IMR-90 (cell line): Measurements from ENCODE around the gene PLA2G3. TPM values are rescaled to one million over a fixed set of nuclear protein-coding genes. Genes with fewer than 3 reads are reported as not detected.

ENCODE experiments used
- ATAC-seq: fragments of 200-7000 bp; cut with Tn5 transposase; 2 replicates; pipeline ENCODE4 v1.9.1; 2020; ENCODE audit warnings: low read depth, mild to moderate bottlenecking, moderate library complexity
- BruUV-seq: library from RNA; stranded (reverse); fragments of 400-500 nt; replicated peaks from 2 replicates; lab custom pipeline; 2021; lab: Mats Ljungman, UMichigan
- CTCF ChIA-PET: fragments of 300-600 bp; formaldehyde crosslinking; extraction: SDS; loops from one replicate; lab custom pipeline; 2021; ENCODE audit warnings: antibody characterized with exemption; lab: Yijun Ruan, JAX
- POLR2A ChIA-PET: fragments of 300-600 bp; sonication (Branson Sonifier 250); formaldehyde crosslinking; loops from one replicate; lab custom pipeline; 2022; ENCODE audit warnings: antibody characterized with exemption; ENCODE audit not compliant: unreplicated experiment; lab: Charles Lee
- DNase-seq: peaks from one replicate; pipeline ENCODE4 v3.0.0; 2013
- H2AFZ ChIP-seq: replicated peaks from 2 replicates; pipeline ENCODE3; 2013; ENCODE audit warnings: low read length, mild to moderate bottlenecking; ENCODE audit not compliant: poor library complexity
- H2AK5ac ChIP-seq: 2 replicates; pipeline ENCODE4 v1.6.1; 2013; ENCODE audit warnings: low read depth, low read length, inconsistent platforms
- H2AK9ac ChIP-seq: replicated peaks from 2 replicates; pipeline ENCODE3; 2013; ENCODE audit warnings: mild to moderate bottlenecking, low read depth, low read length, moderate library complexity; ENCODE audit not compliant: poor library complexity
- H2BK120ac ChIP-seq: 2 replicates; pipeline ENCODE4 v1.6.1; 2013; ENCODE audit warnings: low read depth, low read length, inconsistent platforms
- H2BK15ac ChIP-seq: 3 replicates; pipeline ENCODE4 v1.6.1; 2013; ENCODE audit warnings: low read depth, low read length, inconsistent platforms
- H2BK20ac ChIP-seq: 2 replicates; pipeline ENCODE4 v1.6.1; 2013; ENCODE audit warnings: low read depth, mild to moderate bottlenecking, inconsistent platforms, low read length, moderate library complexity
- H2BK5ac ChIP-seq: 2 replicates; pipeline ENCODE4 v1.6.1; 2013; ENCODE audit warnings: mild to moderate bottlenecking, low read depth, low read length, inconsistent platforms; ENCODE audit not compliant: poor library complexity, severe bottlenecking
- H3K14ac ChIP-seq: replicated peaks from 2 replicates; pipeline ENCODE4 v1.6.1; 2013; ENCODE audit warnings: low read depth, low read length, inconsistent platforms
- H3K18ac ChIP-seq: 2 replicates; pipeline ENCODE4 v1.6.1; 2013; ENCODE audit warnings: low read depth, low read length, control low read depth
- H3K23ac ChIP-seq: 2 replicates; pipeline ENCODE4 v1.6.1; 2013; ENCODE audit warnings: low read depth, low read length, inconsistent platforms
- H3K27ac ChIP-seq: 2 replicates; pipeline ENCODE4 v1.5.1; 2013; ENCODE audit warnings: mild to moderate bottlenecking, control low read depth, low read length; ENCODE audit not compliant: insufficient read depth
- H3K27me3 ChIP-seq: 2 replicates; pipeline ENCODE4 v1.6.1; 2013; ENCODE audit warnings: low read length; ENCODE audit not compliant: control insufficient read depth, insufficient read depth
- H3K36me3 ChIP-seq: 2 replicates; pipeline ENCODE4 v1.6.1; 2013; ENCODE audit warnings: low read length, mixed read lengths; ENCODE audit not compliant: control insufficient read depth, insufficient read depth
- H3K4ac ChIP-seq: 2 replicates; pipeline ENCODE4 v1.6.1; 2013; ENCODE audit warnings: low read depth, low read length, inconsistent platforms
- H3K4me1 ChIP-seq: 2 replicates; pipeline ENCODE4 v1.6.1; 2013; ENCODE audit warnings: low read length, mixed read lengths; ENCODE audit not compliant: control insufficient read depth, insufficient read depth
- H3K4me2 ChIP-seq: 2 replicates; pipeline ENCODE4 v1.6.1; 2013; ENCODE audit warnings: low read depth, mild to moderate bottlenecking, control low read depth, low read length, moderate library complexity
- H3K4me3 ChIP-seq: 2 replicates; pipeline ENCODE4 v1.5.1; 2013; ENCODE audit warnings: low read depth, mild to moderate bottlenecking, control low read depth, low read length, moderate library complexity; ENCODE audit not compliant: insufficient read depth
- H3K56ac ChIP-seq: 2 replicates; pipeline ENCODE4 v1.6.1; 2013; ENCODE audit warnings: low read length, inconsistent platforms; ENCODE audit not compliant: insufficient read depth; ENCODE audit errors: extremely low read depth
- H3K79me1 ChIP-seq, 2 experiments: 2 replicates each; pipeline ENCODE4 v1.6.1; 2013; ENCODE audit warnings: low read length in 2 of 2, inconsistent platforms in 1 of 2, low read depth in 1 of 2
- H3K9ac ChIP-seq: 2 replicates; pipeline ENCODE4 v1.6.1; 2013; ENCODE audit warnings: low read depth, low read length, control low read depth
- H3K9me1 ChIP-seq: 2 replicates; pipeline ENCODE4 v1.6.1; 2013; ENCODE audit warnings: low read length, inconsistent platforms; ENCODE audit not compliant: insufficient read depth
- H3K9me3 ChIP-seq: 2 replicates; pipeline ENCODE4 v1.6.1; 2013; ENCODE audit warnings: low read length; ENCODE audit not compliant: control insufficient read depth, insufficient read depth
- H4K20me1 ChIP-seq: 2 replicates; pipeline ENCODE4 v1.6.1; 2013; ENCODE audit warnings: low read length, inconsistent platforms; ENCODE audit not compliant: insufficient read depth
- H4K5ac ChIP-seq: 2 replicates; pipeline ENCODE4 v1.6.1; 2013; ENCODE audit warnings: mild to moderate bottlenecking, low read depth, low read length, control low read depth
- H4K8ac ChIP-seq, 2 experiments: 2 replicates each; pipeline ENCODE4 v1.6.1; 2013; ENCODE audit warnings: low read depth in 2 of 2, low read length in 2 of 2, control low read depth in 1 of 2, inconsistent platforms in 1 of 2
- H4K91ac ChIP-seq: 2 replicates; pipeline ENCODE4 v1.6.1; 2013; ENCODE audit warnings: low read depth, low read length, inconsistent platforms; ENCODE audit not compliant: insufficient read depth
- BHLHE40 ChIP-seq: fragments of 150-350 bp; IDR thresholded peaks from 2 replicates; pipeline ENCODE4 v1.6.1; 2016; ENCODE audit warnings: mild to moderate bottlenecking, low read depth, low read length
- CTCF ChIP-seq: conservative IDR thresholded peaks from 2 replicates; pipeline ENCODE4 v1.5.1; 2012; ENCODE audit warnings: mild to moderate bottlenecking, low read depth, low read length, improper control_type of control experiment
- FOS ChIP-seq: fragments of 150-350 bp; IDR thresholded peaks from 2 replicates; pipeline ENCODE4 v1.6.1; 2016; ENCODE audit warnings: low read depth, low read length
- MAZ ChIP-seq: IDR thresholded peaks from 2 replicates; pipeline ENCODE4 v1.6.1; 2012; ENCODE audit warnings: low read depth, mild to moderate bottlenecking, low read length, improper control_type of control experiment, moderate library complexity, borderline replicate concordance
- NFE2L2 ChIP-seq: fragments of 150-350 bp; IDR thresholded peaks from 2 replicates; pipeline ENCODE4 v1.6.1; 2016; ENCODE audit warnings: low read depth, mild to moderate bottlenecking, low read length
- POLR2A ChIP-seq: IDR thresholded peaks from 2 replicates; pipeline ENCODE4 v1.6.1; 2012; ENCODE audit warnings: mild to moderate bottlenecking, low read depth, low read length
- RAD21 ChIP-seq: IDR thresholded peaks from 2 replicates; pipeline ENCODE4 v1.6.1; 2012; ENCODE audit warnings: low read length, improper control_type of control experiment
- RCOR1 ChIP-seq: IDR thresholded peaks from 2 replicates; pipeline ENCODE4 v1.6.1; 2012; ENCODE audit warnings: mild to moderate bottlenecking, low read length, improper control_type of control experiment; ENCODE audit not compliant: insufficient replicate concordance
- RFX5 ChIP-seq: IDR thresholded peaks from 2 replicates; pipeline ENCODE4 v1.8.0; 2012; ENCODE audit warnings: low read depth, mild to moderate bottlenecking, low read length, moderate library complexity
- SMC3 ChIP-seq: fragments of 150-350 bp; IDR thresholded peaks from 2 replicates; pipeline ENCODE4 v1.6.1; 2016; ENCODE audit warnings: low read depth, mild to moderate bottlenecking, antibody characterized with exemption, low read length, moderate library complexity
- USF2 ChIP-seq: fragments of 150-350 bp; IDR thresholded peaks from 2 replicates; pipeline ENCODE4 v1.6.1; 2017; ENCODE audit warnings: mild to moderate bottlenecking, antibody characterized with exemption, low read length, low read depth
- WGBS, 2 experiments: methylation state at CpG; one replicate each; pipeline versions ENCODE4 v1.1.5 to v1.1.7; 2013; ENCODE audit warnings: missing lambda C conversion rate in 2 of 2; ENCODE audit not compliant: insufficient read length in 1 of 2; ENCODE audit errors: extremely low coverage in 2 of 2; 5-methylcytosine and 5-hydroxymethylcytosine counted together
- dilution Hi-C: fragments of 300-500 bp; cut with HindIII; formaldehyde crosslinking; loops from one replicate; pipeline ENCODE4 v1.14.3; 2018; ENCODE audit warnings: low sequenced_read_pairs; ENCODE audit not compliant: unreplicated experiment
- in situ Hi-C: fragments of 300-500 bp; cut with MboI; formaldehyde crosslinking; loops from 3 replicates; pipeline ENCODE4 v1.14.3; 2019; ENCODE audit warnings: low sequenced_read_pairs, inconsistent platforms, mixed read lengths
- intact Hi-C: fragments of 100-400 bp; cut with micrococcal nuclease; formaldehyde crosslinking; loops from 2 replicates; pipeline ENCODE4 v1.10.0; 2022
- polyA plus RNA-seq, 3 experiments: library from polyadenylated mRNA; depleted of rRNA; stranded (reverse); fragments of >200 nt; gene quantifications; 2 replicates each; pipeline ENCODE4 v1.2.3, GENCODE V29; 2012; ENCODE audit warnings: low replicate concordance in 1 of 3
- total RNA-seq: library from RNA; depleted of rRNA; stranded (reverse); fragments of >200 nt; gene quantifications from 2 replicates; pipeline ENCODE4 v1.2.3, GENCODE V29; 2012

The PLA2G3 gene
- total and polyA plus RNA-seq, 2 of the 4 experiments (the other 2 are of a cell fraction), result under 0.01 to 0.12 TPM

- Histone ChIP-seq H3K79me1 (peaks cover 15 to 56% of the 10 kb centered on the region in 2 experiments; a peak in 3 of 4 replicates), H2AK5ac (peak overlapping the region; percentile 85; the same call in 1 of the 2 replicates), H3K56ac (no peak overlapping the region), H3K36me3 (peaks cover 37% of the 10 kb centered on the region), H3K18ac (no peak overlapping the region), H4K91ac (no peak overlapping the region; the same call in 1 of the 2 replicates), H2BK15ac (no peak overlapping the region), H3K4me2 (peak overlapping the region; percentile 96), H2AK9ac (peak overlapping the region; percentile 74), H3K14ac (no peak overlapping the region; the same call in 1 of the 2 replicates), H3K27me3 (no peaks in the 10 kb centered on the region), H2BK20ac (no peak overlapping the region), H3K9me1 (peaks cover 19% of the 10 kb centered on the region), H2AFZ (no peak overlapping the region), H3K4me1 (peaks cover 44% of the 10 kb centered on the region), H3K27ac (peak overlapping the region; percentile 50), H4K5ac (no peak overlapping the region), H3K4ac (peak overlapping the region; percentile 92; the same call in 1 of the 2 replicates), H4K20me1 (peaks cover 25% of the 10 kb centered on the region), H3K9ac (peak overlapping the region; percentile 91), H2BK5ac (no peak overlapping the region), H3K4me3 (no peak overlapping the region; the same call in 1 of the 2 replicates), H4K8ac (no peak overlapping the region; a peak in 1 of 4 replicates), H3K9me3 (no peaks in the 10 kb centered on the region), H2BK120ac (no peak overlapping the region), H3K23ac (peak overlapping the region; percentile 94; the same call in 1 of the 2 replicates)
- intact Hi-C loops (loop anchor here (5.0 kb wide), 1 partner anchor 107 kb away; the partner anchor contains the start of gene LIMK2), dilution Hi-C loops (no loop called here), in situ Hi-C loops (no loop called here)
- BruUV-seq, result no TSS peak
- WGBS, 2 experiments, result 100% methylated on average over 1 of the region's 11 CpGs; no CpG with 5 or more reads in 1 of the 2 experiments
- ChIA-PET CTCF (no interaction called here), POLR2A (no interaction called here)
- TF ChIP-seq CTCF (no peak), FOS (no peak), USF2 (no peak), NFE2L2 (no peak), BHLHE40 (no peak), RCOR1 (no peak), SMC3 (no peak), RAD21 (no peak), RFX5 (no peak), MAZ (no peak), POLR2A (no peak)
- DNase-seq (no peak), ATAC-seq (no peak)
Measured at GRCh38 chr22:31105282-31105929, 34.9 kb downstream of the PLA2G3 start.
